SK-N-MC (cell line): ENCODE results near the gene LUZP1.

ENCODE experiments used
- DNase-seq: peaks from one replicate; pipeline ENCODE4 v3.0.0-alpha.2; 2011; ENCODE audit warnings: low read depth, low spot score
- H3K27ac ChIP-seq: fragments of 200-600 bp; sonication (generic); 2 replicates; pipeline ENCODE4 v1.5.1; 2016; ENCODE audit warnings: mixed run types
- H3K36me3 ChIP-seq: fragments of 200-600 bp; sonication (generic); 2 replicates; pipeline ENCODE4 v1.6.1; 2017; ENCODE audit warnings: antibody characterized with exemption, low read length, mixed read lengths; ENCODE audit not compliant: insufficient read depth
- H3K4me3 ChIP-seq: fragments of 200-600 bp; sonication (generic); 2 replicates; pipeline ENCODE4 v1.5.1; 2016
- H3K9ac ChIP-seq: fragments of 200-600 bp; sonication (generic); 2 replicates; pipeline ENCODE4 v1.8.0; 2017; ENCODE audit warnings: mixed run types, mixed read lengths; ENCODE audit not compliant: insufficient read length
- H3K9me3 ChIP-seq: fragments of 200-600 bp; sonication (generic); 2 replicates; pipeline ENCODE4 v1.6.1; 2017; ENCODE audit warnings: low read depth, mild to moderate bottlenecking, antibody characterized with exemption, low read length, moderate library complexity, mixed read lengths
- EZH2 ChIP-seq: fragments of 200-600 bp; sonication (generic); IDR thresholded peaks from one replicate; pipeline ENCODE4 v1.6.1; 2017; ENCODE audit warnings: antibody characterized with exemption
- FOXP2 ChIP-seq: optimal IDR thresholded peaks from 2 replicates; pipeline ENCODE3; 2011; ENCODE audit warnings: mild to moderate bottlenecking, moderate library complexity; ENCODE audit not compliant: insufficient read depth; ENCODE audit errors: extremely low read length, control extremely low read depth
- POLR2AphosphoS5 ChIP-seq: IDR thresholded peaks from 2 replicates; pipeline ENCODE4 v1.6.1; 2012; ENCODE audit warnings: mild to moderate bottlenecking, low read depth, low read length, borderline replicate concordance

Gene LUZP1

DNA sequence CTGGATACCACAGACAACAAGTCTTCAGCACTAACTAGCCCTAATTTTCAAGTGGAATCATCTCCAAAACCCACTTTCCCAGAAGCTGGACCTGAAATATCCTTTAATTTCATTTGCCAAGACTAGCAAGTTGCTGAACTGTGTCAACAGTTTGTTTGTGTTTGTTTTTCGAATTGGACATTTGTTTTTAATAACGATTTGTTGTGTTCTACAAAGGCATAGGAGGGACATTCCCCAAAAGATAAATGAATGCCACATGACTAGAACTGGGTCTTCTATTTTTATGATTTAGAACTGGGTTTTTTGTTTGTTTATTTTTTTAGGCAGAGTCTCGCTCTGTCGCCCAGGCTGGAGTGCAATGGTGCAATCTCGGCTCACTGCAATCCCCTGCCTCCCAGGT lies 17.9 kb downstream of the LUZP1 start:
- no peak for DNase-seq
- Histone ChIP-seq H3K4me3 (no peak overlapping the region), H3K36me3 (peaks cover 5% of the 10 kb centered on the region; the same call in 1 of the 2 replicates), H3K9me3 (no peaks in the 10 kb centered on the region), H3K9ac (no peak overlapping the region), H3K27ac (no peak overlapping the region)
- no peak for TF ChIP-seq FOXP2
- TF ChIP-seq POLR2AphosphoS5, result no peak
- no peak for TF ChIP-seq EZH2

DNA sequence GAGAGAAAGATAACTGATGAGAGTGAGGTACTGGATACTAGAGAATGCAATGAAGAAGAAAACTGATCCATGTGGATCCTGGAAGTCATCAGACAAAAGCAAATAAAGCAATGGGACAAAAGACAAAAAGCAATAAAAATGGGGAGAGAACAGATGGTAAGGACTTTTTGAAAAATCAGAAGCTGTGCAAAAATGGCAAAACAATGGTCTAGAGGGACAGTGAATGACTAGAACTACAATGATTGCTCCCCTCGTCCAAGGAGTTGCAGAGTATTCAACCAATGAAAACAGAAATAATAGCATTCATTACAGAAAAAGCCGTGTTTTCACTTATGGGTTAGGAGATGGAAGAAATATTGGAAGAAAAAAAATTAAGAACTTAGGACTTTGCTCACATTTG lies 18.5 kb downstream of the LUZP1 start:
- no peak for DNase-seq
- 0 out of 2 replicates have a peak overlapping the region, but pooled peaks have one; percentile 1 for H3K27ac ChIP-seq
- H3K4me3 ChIP-seq, result no peak overlapping the region
- TF ChIP-seq FOXP2 (no peak), POLR2AphosphoS5 (no peak), EZH2 (no peak)
- H3K9ac ChIP-seq, result no peak overlapping the region
- no peaks in the 10 kb centered on the region for H3K9me3 ChIP-seq
- peaks cover 5% of the 10 kb centered on the region; the same call in 1 of the 2 replicates for H3K36me3 ChIP-seq

DNA sequence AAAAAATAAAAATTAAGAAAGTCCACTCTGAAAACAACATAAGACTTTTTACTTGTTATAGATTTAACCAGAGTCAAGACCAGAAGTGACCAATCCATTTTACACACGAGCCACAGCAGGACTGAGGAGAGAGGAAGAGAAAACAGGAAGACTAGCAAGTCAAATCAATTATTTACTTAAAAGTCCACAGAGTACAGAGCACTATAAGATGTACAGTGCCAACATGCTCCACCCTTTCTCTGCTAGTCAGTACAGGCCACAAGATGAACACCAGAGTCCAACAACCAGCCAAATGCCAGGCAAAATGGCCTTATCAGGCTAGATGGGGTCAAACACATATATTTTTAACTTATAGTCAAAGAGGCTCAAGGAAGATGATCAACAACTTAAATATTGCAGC lies 19.5 kb downstream of the LUZP1 start:
- no peak overlapping the region for H3K9ac ChIP-seq
- no peak overlapping the region for H3K27ac ChIP-seq
- DNase-seq, result no peak
- TF ChIP-seq EZH2, result no peak
- no peaks in the 10 kb centered on the region for H3K9me3 ChIP-seq
- no peak overlapping the region for H3K4me3 ChIP-seq
- peaks cover 5% of the 10 kb centered on the region; the same call in 1 of the 2 replicates for H3K36me3 ChIP-seq

- DNase-seq, result no peak
- no peaks in the 10 kb centered on the region for H3K9me3 ChIP-seq
- no peak overlapping the region for H3K9ac ChIP-seq
- H3K27ac ChIP-seq, result no peak overlapping the region
- TF ChIP-seq EZH2 (no peak), FOXP2 (no peak), POLR2AphosphoS5 (no peak)
- H3K36me3 ChIP-seq, result peaks cover 5% of the 10 kb centered on the region; the same call in 1 of the 2 replicates
- no peak overlapping the region for H3K4me3 ChIP-seq
These were observed 20.6 kb downstream of the LUZP1 start for GRCh38 chr1:23148084-23148483.

- H3K36me3 ChIP-seq, result no peaks in the 10 kb centered on the region; the same call in 1 of the 2 replicates
- TF ChIP-seq FOXP2 (no peak), EZH2 (no peak), POLR2AphosphoS5 (no peak)
These were observed 27.6 kb downstream of the LUZP1 start for GRCh38 chr1:23140940-23141596.

DNA sequence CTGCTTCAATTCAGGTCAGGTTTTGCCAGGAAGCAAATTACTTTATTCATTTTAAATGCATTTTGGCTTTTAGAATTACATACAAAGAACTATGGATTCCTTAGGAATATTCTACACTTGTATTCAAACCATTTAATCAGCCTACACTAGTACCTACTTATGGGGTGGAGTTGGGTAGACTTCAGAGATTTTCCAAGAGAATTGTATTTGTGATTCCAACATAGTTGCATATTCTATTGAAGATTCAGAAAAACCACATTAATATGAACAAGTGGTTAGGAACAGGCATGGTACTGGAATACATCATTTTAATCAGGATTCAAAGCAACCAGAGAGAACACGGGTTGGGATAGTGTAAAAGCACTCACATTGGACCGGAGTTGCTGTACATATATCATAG lies 33.4 kb downstream of the LUZP1 start:
- DNase-seq, result no peak
- TF ChIP-seq POLR2AphosphoS5 (no peak), FOXP2 (no peak), EZH2 (no peak)

More at GRCh38 chr1:23140940-23141596, 27.6 kb downstream of the LUZP1 start:
- Histone ChIP-seq H3K9ac (no peak overlapping the region), H3K9me3 (no peaks in the 10 kb centered on the region), H3K4me3 (no peak overlapping the region), H3K27ac (no peak overlapping the region)
- no peak for DNase-seq

GRCh38 chr1:23134055-23134454 lies 34.6 kb downstream of the LUZP1 start:
- DNase-seq, result no peak
- H3K9me3 ChIP-seq, result no peaks in the 10 kb centered on the region
- no peak overlapping the region for H3K27ac ChIP-seq
- no peak for TF ChIP-seq POLR2AphosphoS5
- no peak for TF ChIP-seq FOXP2
- TF ChIP-seq EZH2, result no peak
- no peak overlapping the region for H3K9ac ChIP-seq
- H3K4me3 ChIP-seq, result no peak overlapping the region
- H3K36me3 ChIP-seq, result no peaks in the 10 kb centered on the region; the same call in 1 of the 2 replicates

More for the DNA sequence above, 33.4 kb downstream of the LUZP1 start:
- Histone ChIP-seq H3K9ac (no peak overlapping the region), H3K27ac (no peak overlapping the region), H3K36me3 (no peaks in the 10 kb centered on the region; the same call in 1 of the 2 replicates), H3K4me3 (no peak overlapping the region), H3K9me3 (no peaks in the 10 kb centered on the region)

GRCh38 chr1:23133587-23133986 lies 35.1 kb downstream of the LUZP1 start:
- H3K4me3 ChIP-seq, result no peak overlapping the region
- no peaks in the 10 kb centered on the region; the same call in 1 of the 2 replicates for H3K36me3 ChIP-seq
- H3K27ac ChIP-seq, result no peak overlapping the region
- TF ChIP-seq EZH2 (no peak), POLR2AphosphoS5 (no peak), FOXP2 (no peak)
- no peaks in the 10 kb centered on the region for H3K9me3 ChIP-seq
- DNase-seq, result no peak
- no peak overlapping the region for H3K9ac ChIP-seq

- Histone ChIP-seq H3K9ac (no peak overlapping the region), H3K36me3 (no peaks in the 10 kb centered on the region; the same call in 1 of the 2 replicates), H3K4me3 (no peak overlapping the region), H3K27ac (no peak overlapping the region), H3K9me3 (no peaks in the 10 kb centered on the region)
- TF ChIP-seq FOXP2, result no peak
- TF ChIP-seq EZH2, result no peak
- TF ChIP-seq POLR2AphosphoS5, result no peak
- no peak for DNase-seq
These were observed 36.6 kb downstream of the LUZP1 start for GRCh38 chr1:23132033-23132432.
